HG03095 (cell line): ENCODE data around the gene ODAD3.
"Not testable (repeated sequence)": the region's sequence is repeated elsewhere in the genome, so short reads cannot be mapped to it uniquely, and the experiment has no call there.

Experiments
- ATAC-seq: cut with Tn5 transposase; IDR thresholded peaks from one replicate; pipeline ENCODE4 v1.9.1; 2021; ENCODE audit warnings: moderate library complexity; ENCODE audit not compliant: unreplicated experiment

The ODAD3 gene

DNA sequence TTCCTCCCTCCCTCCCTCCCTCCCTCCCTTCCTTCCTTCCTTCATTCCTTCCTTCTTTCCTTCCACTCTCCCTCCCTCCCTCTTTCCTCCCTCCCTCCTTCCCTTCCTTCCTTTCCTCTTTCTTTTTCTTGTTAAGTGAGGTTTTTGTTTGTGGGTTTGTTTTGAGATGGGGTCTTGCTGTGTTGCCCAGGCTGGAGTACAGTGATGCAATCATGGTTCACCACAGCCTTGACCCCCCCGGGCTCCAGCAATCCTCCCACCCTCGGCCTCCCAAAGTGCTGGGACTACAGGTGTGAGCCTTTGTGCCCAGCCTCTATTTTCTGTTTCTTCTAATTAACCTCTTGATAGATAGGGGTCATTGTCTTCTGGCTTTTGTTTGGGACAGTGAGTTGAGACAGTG lies 26.5 kb upstream of the ODAD3 start:
- no peak for ATAC-seq

DNA sequence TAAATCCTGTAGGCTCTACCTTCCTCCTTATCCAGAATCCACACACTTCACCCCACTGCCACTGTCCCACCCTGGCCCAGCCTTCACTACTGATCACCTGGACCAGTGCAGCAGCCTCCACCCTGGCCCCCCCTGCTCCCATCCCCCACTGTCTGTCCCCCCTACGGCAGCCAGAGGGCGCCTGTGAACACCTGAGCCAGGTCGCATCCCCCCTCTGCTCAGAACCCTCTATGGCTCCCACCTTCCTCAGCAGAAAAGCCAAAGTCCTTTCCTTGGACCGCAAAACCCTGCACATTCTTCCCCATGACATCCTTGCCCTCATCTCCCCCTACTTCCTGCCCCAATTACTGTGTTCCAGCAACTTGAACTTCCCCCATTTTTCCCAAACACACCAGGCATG lies 25.3 kb upstream of the ODAD3 start:
- ATAC-seq = no peak

- ATAC-seq = not testable (repeated sequence)
Observed at GRCh38 chr19:11458912-11459311, 24.0 kb upstream of the ODAD3 start.

DNA sequence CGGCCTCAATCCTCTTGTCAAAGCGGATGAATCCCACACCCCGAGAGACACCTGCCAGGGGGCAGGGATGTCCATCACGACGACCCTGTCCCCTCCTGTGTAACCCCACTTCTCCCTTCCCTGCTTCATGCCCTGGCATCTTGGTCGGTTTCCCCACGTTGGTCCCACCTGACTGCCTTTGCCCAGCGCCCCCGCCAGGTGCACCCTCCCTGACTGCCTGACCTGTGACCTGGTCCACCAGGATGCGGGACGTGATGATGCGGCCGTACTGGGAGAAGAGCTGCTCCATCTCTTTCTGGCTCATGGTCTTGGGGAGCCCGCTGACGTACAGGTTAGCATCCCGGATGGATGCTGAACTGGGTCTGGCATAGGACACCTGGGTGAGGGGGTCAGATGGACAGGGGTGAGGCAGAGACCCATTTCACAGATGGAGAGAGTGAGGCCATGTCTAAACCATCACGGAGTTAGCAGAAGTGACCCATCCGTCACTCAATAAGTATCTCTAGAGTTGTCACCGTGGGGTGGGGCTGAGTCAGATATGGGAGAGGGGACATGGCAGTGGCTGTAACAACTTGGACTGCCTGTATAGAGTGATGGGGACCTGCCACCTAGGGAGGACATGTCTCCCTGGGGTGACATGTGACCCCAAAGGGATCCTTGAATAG lies 23.4 kb upstream of the ODAD3 start:
- no peak for ATAC-seq

DNA sequence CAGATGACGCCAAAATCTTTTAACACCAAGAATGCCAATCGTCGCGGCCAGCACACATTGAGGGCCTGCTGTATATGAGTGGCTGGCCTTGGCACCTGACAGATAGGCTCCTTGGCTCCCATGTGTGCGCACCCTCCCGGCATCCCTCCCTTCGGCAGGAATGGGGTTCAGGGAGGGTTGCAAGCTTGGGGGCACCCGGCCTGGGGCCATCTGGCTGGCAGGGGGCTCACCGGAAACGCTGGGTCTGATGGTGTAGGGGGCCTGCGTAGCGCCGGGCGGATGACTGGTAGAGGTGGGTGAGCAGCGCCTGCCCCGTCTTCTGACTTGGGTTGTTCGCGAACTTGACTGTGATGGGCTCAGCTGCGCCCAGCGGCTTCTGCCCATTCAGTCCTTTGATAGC lies 22.9 kb upstream of the ODAD3 start:
- ATAC-seq = no peak

DNA sequence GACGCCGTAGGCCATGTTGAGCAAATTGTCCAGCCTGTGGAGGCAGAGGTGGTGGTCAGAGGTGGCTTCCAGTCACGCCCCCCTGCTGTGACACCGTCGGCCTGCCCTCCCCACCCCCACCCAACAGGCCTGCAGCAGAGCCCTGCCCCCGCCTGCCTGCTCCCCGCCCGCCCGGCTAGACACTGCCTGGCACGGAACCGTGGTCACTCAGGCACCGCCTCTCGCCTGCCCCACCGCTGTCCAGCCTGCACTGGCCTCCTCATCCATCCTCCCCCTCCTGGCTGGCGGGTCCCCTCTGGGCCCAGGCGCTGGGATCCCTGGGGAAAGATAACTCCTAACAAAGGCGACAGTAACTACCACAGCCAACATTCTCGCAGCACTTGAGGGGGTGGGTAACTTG lies 22.2 kb upstream of the ODAD3 start:
- ATAC-seq = no peak

DNA sequence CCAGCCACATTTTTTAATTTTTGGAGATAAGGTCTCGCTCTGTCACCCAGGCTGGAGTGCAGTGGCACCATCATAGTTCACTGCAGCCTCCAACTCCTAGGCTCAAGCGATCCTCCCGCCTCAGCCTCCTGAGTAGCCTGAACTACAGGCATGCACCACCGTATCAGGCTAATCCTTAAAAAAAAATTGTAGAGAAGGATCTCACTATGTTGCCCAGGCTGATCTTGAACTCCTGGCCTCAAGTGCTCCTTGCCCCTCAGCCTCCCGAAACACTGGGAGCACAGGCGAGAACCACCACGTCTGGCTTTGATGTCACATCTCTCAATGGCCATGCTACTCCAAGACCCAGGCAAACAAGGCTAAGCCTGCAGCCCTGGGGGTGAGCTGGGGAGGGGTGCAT lies 21.7 kb upstream of the ODAD3 start:
- no peak for ATAC-seq

- ATAC-seq = not testable (repeated sequence)
Observed at GRCh38 chr19:11455233-11455554, 20.3 kb upstream of the ODAD3 start.

DNA sequence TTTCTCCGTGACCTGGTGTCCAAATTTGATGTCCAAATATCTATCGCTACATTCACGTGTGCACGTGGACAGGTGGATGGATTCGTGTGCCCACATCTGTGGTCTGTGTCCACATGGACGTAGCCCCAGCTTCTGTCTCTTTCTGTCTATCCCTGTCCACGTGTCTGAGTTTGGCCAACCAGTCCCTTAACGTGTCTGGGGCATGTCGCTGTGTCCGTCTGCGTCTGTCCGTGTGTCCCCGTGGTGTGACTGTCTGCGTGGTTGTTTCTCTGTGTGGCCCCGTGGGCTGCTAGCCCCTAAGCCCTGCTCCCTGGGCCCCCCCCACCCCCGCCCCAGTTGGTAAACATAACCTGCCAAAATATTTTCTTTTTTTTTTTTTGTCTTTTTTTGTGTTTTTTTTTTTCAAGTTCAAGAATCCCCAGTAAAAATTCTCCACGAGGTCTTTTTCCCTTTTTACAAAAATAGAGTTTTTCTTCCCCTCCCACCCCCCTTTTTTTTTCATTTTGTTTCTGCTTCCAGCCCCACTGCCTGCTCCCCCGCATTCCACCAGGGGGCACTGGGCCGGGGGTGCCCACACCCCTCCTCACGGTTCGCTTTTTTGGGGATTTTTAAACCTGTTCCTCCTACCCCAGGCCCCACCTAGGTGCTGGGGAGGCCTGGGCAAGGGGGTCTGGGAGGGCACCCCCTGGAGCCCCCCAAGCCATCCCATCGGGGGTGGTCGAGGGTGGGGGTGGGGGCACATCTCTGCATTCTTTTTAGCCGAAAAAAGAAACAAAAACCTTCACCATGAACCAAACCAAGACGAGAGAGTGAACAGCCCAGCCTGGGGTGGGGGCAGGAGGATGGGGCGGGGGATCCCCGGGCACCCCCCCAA lies 18.8 kb upstream of the ODAD3 start:
- ATAC-seq = no peak

DNA sequence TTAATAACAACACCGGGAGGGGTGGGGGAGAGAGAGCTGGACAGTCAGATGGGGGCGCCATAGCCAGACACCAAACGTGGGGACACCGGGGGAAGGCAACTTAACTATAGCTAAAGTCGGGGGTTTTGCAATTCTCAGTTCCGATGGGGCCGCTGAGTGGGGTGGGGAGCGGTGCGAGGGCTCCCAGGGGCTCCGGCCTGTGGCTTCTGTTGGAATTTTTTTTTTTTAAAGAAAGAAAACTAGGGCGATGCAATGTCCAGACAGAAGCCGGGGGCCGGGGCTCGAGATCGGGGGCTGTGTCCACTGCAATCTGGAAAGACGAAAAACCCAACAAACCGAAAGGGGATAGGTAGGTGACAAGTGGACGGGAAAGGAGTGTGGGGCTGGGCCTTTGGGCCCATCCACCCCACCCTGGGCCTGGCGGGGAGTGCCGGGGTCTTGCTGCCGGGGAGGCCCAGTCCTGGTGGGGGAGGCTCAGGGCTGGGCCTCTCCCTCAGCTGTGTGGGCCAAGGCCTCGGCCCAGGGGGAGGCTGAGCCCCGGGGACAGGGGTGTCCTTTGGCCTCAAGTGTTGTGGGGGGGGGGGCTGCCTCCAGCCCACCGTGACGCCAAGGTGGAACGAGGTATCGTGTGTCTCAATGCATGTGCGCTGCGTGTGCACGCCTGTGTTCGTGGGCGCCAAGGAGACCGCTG lies 17.8 kb upstream of the ODAD3 start:
- ATAC-seq = no peak

GRCh38 chr19:11451871-11452619 lies 17.1 kb upstream of the ODAD3 start:
- ATAC-seq = no peak

- no peak for ATAC-seq
Observed at GRCh38 chr19:11451327-11451870, 16.5 kb upstream of the ODAD3 start.

DNA sequence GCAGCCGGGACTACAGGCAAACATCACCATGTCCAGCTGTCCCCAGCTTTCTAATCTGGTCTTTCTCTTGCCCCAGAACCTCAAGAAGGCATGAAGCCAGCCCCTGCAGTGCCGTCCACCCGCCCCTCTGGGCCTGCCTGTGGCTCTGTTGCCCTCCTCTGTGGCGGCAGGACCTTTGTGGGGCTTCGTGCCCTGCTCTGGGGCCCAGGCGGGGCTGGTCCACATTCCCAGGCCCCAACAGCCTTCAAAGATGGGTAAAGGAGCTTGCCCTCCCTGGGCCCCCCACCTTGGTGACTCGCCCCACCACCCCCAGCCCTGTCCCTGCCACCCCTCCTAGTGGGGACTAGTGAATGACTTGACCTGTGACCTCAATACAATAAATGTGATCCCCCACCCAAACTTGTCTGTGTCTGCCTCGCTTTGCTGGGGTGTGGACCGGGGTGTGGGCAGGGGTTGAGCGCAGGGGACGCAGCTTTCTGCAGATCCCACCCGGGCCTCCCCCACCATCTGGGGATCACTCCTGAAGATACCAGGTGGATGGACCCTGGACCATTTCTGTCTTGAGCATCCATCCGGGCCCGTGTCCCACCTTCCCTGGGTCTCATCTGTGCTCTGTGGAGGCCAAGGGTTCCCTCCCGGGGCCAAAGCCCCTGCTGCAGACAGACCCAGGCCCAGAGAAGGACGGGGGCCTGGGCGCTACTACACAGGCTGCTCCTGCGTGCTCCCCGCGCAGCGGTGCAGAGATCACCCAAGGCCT lies 15.8 kb upstream of the ODAD3 start:
- ATAC-seq = no peak

GRCh38 chr19:11448923-11449554 lies 14.1 kb upstream of the ODAD3 start:
- no peak for ATAC-seq

DNA sequence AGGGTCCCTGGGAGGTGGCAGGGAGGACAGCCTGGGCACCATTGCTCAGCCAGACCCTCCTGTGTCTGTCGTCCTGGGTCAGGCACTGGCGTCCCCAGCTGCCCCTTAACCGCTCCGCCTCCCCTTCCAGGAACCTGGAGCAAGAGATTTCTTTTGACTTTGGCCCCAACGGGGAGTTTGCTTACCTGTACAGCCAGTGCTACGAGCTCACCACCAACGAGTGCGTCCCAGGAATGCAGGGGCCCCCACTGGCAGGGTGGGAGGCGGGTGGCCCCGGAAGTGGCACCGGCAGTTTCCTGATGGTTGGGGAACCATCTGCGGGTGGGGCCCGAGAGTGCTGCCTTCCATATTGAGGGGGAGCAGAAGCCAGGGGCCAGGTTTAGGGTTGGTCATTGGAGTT lies 13.5 kb upstream of the ODAD3 start:
- no peak for ATAC-seq

DNA sequence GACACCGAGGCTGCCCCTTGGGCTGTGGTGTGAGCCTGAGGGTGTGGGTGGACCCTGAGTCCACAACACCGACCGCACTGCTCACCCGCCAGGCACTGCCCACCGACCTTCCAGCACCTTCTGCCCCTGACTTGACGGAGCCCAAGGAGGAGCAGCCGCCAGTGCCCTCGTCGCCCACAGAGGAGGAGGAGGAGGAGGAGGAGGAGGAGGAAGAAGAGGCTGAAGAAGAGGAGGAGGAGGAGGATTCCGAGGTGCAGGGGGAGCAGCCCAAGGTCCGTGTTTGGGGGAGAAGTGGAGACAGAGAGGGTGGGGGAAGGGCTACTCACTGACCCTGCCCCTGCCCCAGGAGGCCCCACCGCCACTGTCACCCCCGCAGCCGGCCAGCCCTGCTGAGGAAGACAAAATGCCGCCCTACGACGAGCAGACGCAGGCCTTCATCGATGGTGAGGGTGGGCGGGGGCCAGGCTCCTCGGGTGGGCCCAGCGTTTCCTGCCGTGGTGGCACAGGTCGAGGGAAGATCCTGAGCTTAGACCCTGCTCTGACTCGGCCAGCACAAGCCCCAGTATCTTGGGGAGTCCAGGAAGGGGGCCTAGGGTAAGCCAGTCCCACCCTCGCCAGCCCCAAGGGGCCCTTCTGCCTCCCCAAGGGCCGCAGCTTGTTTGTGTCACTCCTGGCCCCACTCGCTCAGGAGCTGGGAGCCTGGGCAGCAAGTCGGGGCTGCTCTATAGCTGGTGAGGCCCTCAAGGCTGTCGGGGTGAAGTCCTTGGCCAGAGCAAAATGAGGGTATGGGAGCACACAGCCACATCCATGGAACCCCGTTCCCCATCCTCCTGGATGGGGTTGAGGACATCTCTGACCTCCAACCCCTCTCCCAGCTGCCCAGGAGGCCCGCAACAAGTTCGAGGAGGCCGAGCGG lies 12.7 kb upstream of the ODAD3 start:
- no peak for ATAC-seq

DNA sequence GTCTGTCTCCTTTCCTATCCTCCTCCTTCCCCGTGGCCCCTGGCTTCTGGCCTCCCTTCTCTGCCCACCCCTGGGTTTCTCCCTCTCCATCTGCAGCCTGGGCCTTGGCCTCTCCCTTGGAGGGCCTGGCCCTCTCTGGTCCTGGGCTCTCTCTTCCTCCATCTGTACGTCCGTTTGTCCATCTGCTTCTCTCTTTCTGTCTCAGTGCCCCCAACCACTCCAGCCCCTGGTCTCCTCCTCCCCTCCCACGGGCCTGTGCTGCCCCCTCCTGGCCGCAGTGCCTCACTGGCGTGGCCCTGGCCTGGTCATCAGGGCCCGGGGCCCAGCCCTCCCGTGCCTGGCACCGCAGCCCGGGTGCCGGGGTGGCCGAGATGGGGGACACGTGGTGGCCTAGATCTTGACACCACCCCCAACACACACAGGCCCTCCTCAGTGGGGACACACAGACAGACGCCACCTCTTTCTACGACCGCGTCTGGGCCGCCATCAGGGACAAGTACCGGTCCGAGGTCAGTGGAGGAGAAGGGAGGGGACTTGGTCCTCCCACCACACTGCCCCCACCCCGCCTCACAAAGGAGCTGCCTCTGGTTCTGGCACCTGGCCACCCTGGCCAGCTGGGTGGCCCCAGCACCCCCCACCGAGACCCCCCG lies 11.9 kb upstream of the ODAD3 start:
- no peak for ATAC-seq

DNA sequence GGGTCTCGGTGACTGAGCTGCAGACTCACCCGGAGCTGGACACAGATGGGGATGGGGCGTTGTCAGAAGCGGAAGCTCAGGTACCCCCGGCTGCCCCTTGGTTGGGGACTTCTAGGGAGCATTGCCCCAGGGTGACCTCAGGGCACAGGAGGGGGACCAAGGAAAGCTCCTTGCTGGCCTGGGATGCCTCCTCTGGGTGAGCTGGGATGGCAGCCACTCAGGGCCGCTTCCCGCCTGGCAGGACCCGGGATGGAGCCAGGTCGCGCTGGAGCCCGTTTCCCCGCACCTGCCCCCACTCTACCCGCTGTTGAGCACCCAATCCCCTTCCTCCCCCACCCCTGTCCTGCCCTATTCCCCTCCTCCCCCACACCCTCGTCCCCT lies 11.3 kb upstream of the ODAD3 start:
- ATAC-seq = no peak
